Ascending aorta (tissue), 2 donors: ENCODE measurements around the gene NPVF. TPM values are rescaled to one million over a fixed set of nuclear protein-coding genes. Genes with fewer than 3 reads are reported as not detected.

Experiments
- DNase-seq, 2 donors: peaks; one replicate each; pipeline ENCODE4 v3.0.0-alpha.2; 2019; ENCODE audit warnings: low spot score in 2 of 2
- H3K27ac ChIP-seq, 2 donors: fragments of 200-600 bp; sonication (generic); one replicate each; pipeline ENCODE4 v1.5.1; 2016 to 2017; ENCODE audit warnings: mild to moderate bottlenecking in 1 of 2
- H3K27me3 ChIP-seq: fragments of 200-600 bp; sonication (generic); one replicate; pipeline ENCODE4 v1.5.1; 2017
- H3K36me3 ChIP-seq, 2 donors: fragments of 200-600 bp; sonication (generic); one replicate each; pipeline ENCODE4 v1.5.1; 2016
- H3K4me1 ChIP-seq, 2 donors: fragments of 200-600 bp; sonication (generic); one replicate each; pipeline ENCODE4 v1.5.1; 2016 to 2017; ENCODE audit warnings: mild to moderate bottlenecking in 1 of 2
- H3K4me3 ChIP-seq, 2 donors: fragments of 200-600 bp; sonication (generic); one replicate each; pipeline ENCODE4 v1.5.1; 2016 to 2017; ENCODE audit warnings: mild to moderate bottlenecking in 1 of 2
- H3K9me3 ChIP-seq, 2 donors: fragments of 200-600 bp; sonication (generic); one replicate each; pipeline ENCODE4 v1.5.1; 2016
- intact Hi-C: fragments of 100-400 bp; cut with DNase I; formaldehyde crosslinking; loops from one replicate; pipeline ENCODE4 v1.15.1; 2023
- total RNA-seq: library from RNA; depleted of rRNA; stranded (reverse); fragments of >200 nt; gene quantifications from one replicate; pipeline ENCODE4 v1.1.0, GENCODE V29; 2016
- TF ChIP-seq, protein P1 (sequence below), 3 experiments: fragments of 200-600 bp in 2 of 3; fragments of 450-650 bp in 1 of 3; sonication (generic) in 2 of 3; IDR thresholded peaks; one replicate each; pipeline ENCODE4 v1.5.1; 2016 to 2019; ENCODE audit warnings: antibody characterized with exemption in 3 of 3, mild to moderate bottlenecking in 1 of 3, moderate library complexity in 1 of 3

Gene NPVF
- total RNA-seq, 1 donor from 2014 or later, result not detected

DNA sequence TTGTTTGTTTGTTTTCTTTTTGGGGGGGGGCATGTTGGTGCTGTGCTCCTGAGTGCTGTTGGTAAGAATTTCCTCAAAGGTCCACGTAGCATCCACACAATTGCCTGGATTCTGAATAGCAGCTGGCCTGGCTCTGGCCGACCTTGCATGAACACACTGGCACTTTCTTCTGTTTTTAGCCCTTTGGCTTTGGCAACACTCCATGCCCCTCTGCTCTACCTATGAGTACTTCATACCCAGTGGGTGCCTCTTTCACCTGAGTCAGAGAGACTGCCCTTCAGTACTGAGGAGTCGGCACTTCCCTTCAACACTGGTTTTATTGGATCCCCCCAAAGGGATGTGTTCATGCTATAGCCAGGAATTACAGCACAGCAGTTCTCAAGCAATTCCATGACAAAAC lies 7.2 kb upstream of the NPVF start:
- Histone ChIP-seq H3K9me3 (no peaks in the 10 kb centered on the region), H3K4me3 (no peak overlapping the region), H3K27me3 (no peaks in the 10 kb centered on the region), H3K27ac (no peak overlapping the region), H3K4me1 (no peaks in the 10 kb centered on the region), H3K36me3 (no peaks in the 10 kb centered on the region)
- intact Hi-C loops, result no loop called here
- TF ChIP-seq, protein P1, sequence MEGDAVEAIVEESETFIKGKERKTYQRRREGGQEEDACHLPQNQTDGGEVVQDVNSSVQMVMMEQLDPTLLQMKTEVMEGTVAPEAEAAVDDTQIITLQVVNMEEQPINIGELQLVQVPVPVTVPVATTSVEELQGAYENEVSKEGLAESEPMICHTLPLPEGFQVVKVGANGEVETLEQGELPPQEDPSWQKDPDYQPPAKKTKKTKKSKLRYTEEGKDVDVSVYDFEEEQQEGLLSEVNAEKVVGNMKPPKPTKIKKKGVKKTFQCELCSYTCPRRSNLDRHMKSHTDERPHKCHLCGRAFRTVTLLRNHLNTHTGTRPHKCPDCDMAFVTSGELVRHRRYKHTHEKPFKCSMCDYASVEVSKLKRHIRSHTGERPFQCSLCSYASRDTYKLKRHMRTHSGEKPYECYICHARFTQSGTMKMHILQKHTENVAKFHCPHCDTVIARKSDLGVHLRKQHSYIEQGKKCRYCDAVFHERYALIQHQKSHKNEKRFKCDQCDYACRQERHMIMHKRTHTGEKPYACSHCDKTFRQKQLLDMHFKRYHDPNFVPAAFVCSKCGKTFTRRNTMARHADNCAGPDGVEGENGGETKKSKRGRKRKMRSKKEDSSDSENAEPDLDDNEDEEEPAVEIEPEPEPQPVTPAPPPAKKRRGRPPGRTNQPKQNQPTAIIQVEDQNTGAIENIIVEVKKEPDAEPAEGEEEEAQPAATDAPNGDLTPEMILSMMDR (IDR thresholded peaks at IDR 0.05), result no peak
- DNase-seq, result no peak

DNA sequence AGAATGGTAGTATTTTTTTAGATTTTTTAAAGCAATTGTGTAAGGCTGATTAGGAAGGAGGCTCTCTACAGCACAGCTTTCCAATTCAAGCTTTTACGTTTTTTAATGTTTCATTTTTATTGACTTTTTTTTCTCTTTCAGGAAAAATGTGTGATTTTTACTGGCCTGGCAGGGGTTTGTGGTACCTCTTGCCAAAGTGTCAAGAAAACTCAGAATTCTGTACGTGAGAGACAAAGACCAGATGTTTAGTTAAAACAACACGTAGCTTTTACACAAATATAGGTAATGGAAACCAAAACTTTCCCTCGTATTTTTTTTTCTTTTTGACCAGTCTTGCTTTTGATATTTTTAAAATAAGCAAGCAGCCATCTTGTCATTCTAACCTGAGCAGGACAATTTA lies 6.0 kb upstream of the NPVF start:
- no peaks in the 10 kb centered on the region for H3K27me3 ChIP-seq
- TF ChIP-seq, protein P1 (IDR thresholded peaks at IDR 0.05), result no peak
- no peaks in the 10 kb centered on the region for H3K9me3 ChIP-seq
- H3K4me3 ChIP-seq, result no peak overlapping the region
- no peaks in the 10 kb centered on the region for H3K4me1 ChIP-seq
- H3K27ac ChIP-seq, result no peak overlapping the region
- no peaks in the 10 kb centered on the region for H3K36me3 ChIP-seq
- no peak for DNase-seq
- intact Hi-C loops, result no loop called here

DNA sequence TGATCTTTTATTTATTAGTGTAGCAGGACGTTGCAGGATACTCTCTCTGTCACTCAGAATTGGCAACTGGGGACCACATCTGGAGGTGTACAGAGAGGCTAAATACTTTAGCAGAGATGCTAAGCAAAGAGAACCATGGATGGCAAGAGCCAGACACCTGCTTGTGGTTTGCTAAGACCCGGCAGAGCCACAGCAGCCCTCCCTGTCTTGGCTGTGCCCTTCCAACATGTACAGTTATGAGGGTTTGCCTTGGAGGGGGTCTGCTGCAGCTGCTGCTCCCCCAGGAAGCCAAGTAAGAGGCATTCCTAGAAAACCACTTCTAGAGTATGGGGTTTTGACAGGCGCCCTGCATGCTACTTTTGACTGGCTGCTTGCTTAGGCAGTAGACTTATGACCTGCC lies 5.1 kb downstream of the NPVF start:
- TF ChIP-seq, protein P1 (IDR thresholded peaks at IDR 0.05), result no peak
- no peaks in the 10 kb centered on the region for H3K27me3 ChIP-seq
- H3K4me1 ChIP-seq, result no peaks in the 10 kb centered on the region
- no peak for DNase-seq
- H3K9me3 ChIP-seq, result no peaks in the 10 kb centered on the region
- no peak overlapping the region for H3K27ac ChIP-seq
- H3K36me3 ChIP-seq, result no peaks in the 10 kb centered on the region
- no peak overlapping the region for H3K4me3 ChIP-seq
- intact Hi-C loops, result no loop called here

GRCh38 chr7:25222666-25223065 lies 5.6 kb downstream of the NPVF start:
- Histone ChIP-seq H3K4me1 (no peaks in the 10 kb centered on the region), H3K27ac (no peak overlapping the region), H3K4me3 (no peak overlapping the region), H3K9me3 (no peaks in the 10 kb centered on the region), H3K27me3 (no peaks in the 10 kb centered on the region), H3K36me3 (no peaks in the 10 kb centered on the region)
- TF ChIP-seq, protein P1 (IDR thresholded peaks at IDR 0.05), result no peak
- intact Hi-C loops, result no loop called here
- DNase-seq, result no peak

GRCh38 chr7:25221009-25221408 lies 7.3 kb downstream of the NPVF start:
- TF ChIP-seq, protein P1 (IDR thresholded peaks at IDR 0.05), result no peak
- Histone ChIP-seq H3K4me3 (no peak overlapping the region), H3K27me3 (no peaks in the 10 kb centered on the region), H3K9me3 (no peaks in the 10 kb centered on the region), H3K27ac (no peak overlapping the region), H3K36me3 (no peaks in the 10 kb centered on the region), H3K4me1 (no peaks in the 10 kb centered on the region)
- intact Hi-C loops, result no loop called here
- no peak for DNase-seq

DNA sequence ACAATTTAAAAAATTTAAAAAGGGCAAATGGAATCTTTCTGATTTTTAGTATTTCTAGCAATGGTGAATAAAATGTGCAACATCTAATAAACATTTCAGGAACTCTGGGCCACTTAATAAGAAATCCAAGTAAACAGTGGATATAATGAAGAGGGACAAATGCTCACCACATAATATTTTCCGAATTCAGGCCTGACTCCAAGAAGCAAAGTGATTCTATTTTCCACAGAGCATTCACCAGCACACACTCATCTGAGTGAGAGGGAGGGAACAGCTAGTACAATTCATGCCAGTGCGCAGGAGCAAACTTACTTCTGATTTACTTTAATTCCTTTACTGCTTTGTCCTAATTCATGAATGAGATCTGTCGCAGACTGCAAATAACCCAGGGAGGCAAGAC lies 10.1 kb downstream of the NPVF start:
- H3K9me3 ChIP-seq, result no peaks in the 10 kb centered on the region
- no peak for DNase-seq
- H3K36me3 ChIP-seq, result no peaks in the 10 kb centered on the region
- H3K4me1 ChIP-seq, result no peaks in the 10 kb centered on the region
- TF ChIP-seq, protein P1 (IDR thresholded peaks at IDR 0.05), result no peak
- no peak overlapping the region for H3K4me3 ChIP-seq
- intact Hi-C loops, result no loop called here
- H3K27ac ChIP-seq, result no peak overlapping the region
- no peaks in the 10 kb centered on the region for H3K27me3 ChIP-seq
